KMS-11 (cell line): ENCODE measurements around the gene TMEM272.

Experiments
- H2AFZ ChIP-seq: fragments of 200-600 bp; sonication (generic); 2 replicates; pipeline ENCODE4 v1.6.1; 2016; ENCODE audit warnings: antibody characterized with exemption, mixed run types, low read depth
- H3K27ac ChIP-seq: fragments of 200-600 bp; sonication (generic); 2 replicates; pipeline ENCODE4 v1.6.1; 2016; ENCODE audit warnings: mild to moderate bottlenecking, mixed run types
- H3K27me3 ChIP-seq: fragments of 200-600 bp; sonication (generic); 2 replicates; pipeline ENCODE4 v1.6.1; 2017; ENCODE audit warnings: mild to moderate bottlenecking, low read depth, mixed run types, moderate library complexity; ENCODE audit not compliant: insufficient read depth
- H3K36me3 ChIP-seq: fragments of 200-600 bp; sonication (generic); 2 replicates; pipeline ENCODE4 v1.6.1; 2017; ENCODE audit warnings: mild to moderate bottlenecking, mixed run types; ENCODE audit not compliant: insufficient read depth
- H3K4me1 ChIP-seq: fragments of 200-600 bp; sonication (generic); 2 replicates; pipeline ENCODE4 v1.6.1; 2016; ENCODE audit warnings: mild to moderate bottlenecking, low read depth, mixed run types; ENCODE audit not compliant: poor library complexity, severe bottlenecking
- H3K4me2 ChIP-seq: fragments of 200-600 bp; sonication (generic); 2 replicates; pipeline ENCODE4 v1.7.0; 2016; ENCODE audit warnings: mild to moderate bottlenecking, mixed run types
- H3K4me3 ChIP-seq: fragments of 200-600 bp; sonication (generic); IDR thresholded peaks from 2 replicates; pipeline ENCODE4 v1.6.1; 2017; ENCODE audit warnings: low read depth, low read length, mixed read lengths; ENCODE audit not compliant: insufficient read depth
- H3K79me2 ChIP-seq: fragments of 200-600 bp; sonication (generic); 2 replicates; pipeline ENCODE4 v1.6.1; 2016; ENCODE audit warnings: low read depth, mixed run types; ENCODE audit not compliant: insufficient read depth
- H3K9ac ChIP-seq: fragments of 200-600 bp; sonication (generic); 2 replicates; pipeline ENCODE4 v1.6.1; 2016; ENCODE audit warnings: mild to moderate bottlenecking, mixed run types
- H4K20me1 ChIP-seq: fragments of 200-600 bp; sonication (generic); 2 replicates; pipeline ENCODE4 v1.6.1; 2016; ENCODE audit warnings: mild to moderate bottlenecking, mixed run types; ENCODE audit not compliant: insufficient read depth
- TF ChIP-seq, protein P1 (sequence below): fragments of 200-600 bp; sonication (generic); conservative IDR thresholded peaks from 2 replicates; pipeline ENCODE4 v1.6.1; 2017; ENCODE audit warnings: low read depth, mild to moderate bottlenecking, antibody characterized with exemption, low read length, moderate library complexity, mixed read lengths

Gene TMEM272

DNA sequence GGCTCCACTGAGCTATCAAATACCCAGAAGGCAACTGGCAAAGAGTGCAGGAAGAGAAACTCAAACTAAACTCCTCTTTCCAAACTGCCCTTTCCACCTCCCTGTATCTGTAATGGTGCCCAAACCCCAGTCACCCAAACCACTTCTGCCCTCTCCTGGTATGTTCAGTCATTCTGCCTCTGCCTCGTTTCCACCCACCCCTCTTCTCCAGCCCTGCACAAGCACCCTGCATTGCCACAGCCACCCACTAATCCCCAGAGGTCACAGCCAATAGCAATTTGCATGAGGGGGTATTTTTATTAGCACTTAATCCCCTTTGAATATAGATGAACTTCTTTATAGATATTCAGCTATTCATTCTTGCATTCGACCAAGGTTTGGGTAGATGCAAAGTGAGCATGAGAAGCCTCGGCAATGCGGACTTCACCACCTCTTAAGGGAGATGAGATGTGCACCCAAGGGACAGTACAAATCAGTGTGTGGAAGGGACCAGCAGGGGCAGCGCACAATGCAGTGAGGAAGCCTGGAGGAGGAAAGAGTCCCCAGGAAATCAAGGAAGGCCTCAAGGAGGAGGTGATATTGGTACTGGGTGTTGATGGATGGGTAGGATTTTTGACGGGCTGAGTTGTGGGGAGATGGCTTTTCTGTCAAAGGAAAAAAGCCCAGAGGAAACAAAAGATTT, 12.4 kb downstream of the TMEM272 start:
- no peak overlapping the region for H3K9ac ChIP-seq
- H3K79me2 ChIP-seq, result no peaks in the 10 kb centered on the region
- H4K20me1 ChIP-seq, result no peaks in the 10 kb centered on the region
- H3K4me2 ChIP-seq, result no peak overlapping the region
- no peak overlapping the region for H3K27ac ChIP-seq
- H2AFZ ChIP-seq, result no peak overlapping the region
- no peaks in the 10 kb centered on the region for H3K36me3 ChIP-seq
- TF ChIP-seq, protein P1, sequence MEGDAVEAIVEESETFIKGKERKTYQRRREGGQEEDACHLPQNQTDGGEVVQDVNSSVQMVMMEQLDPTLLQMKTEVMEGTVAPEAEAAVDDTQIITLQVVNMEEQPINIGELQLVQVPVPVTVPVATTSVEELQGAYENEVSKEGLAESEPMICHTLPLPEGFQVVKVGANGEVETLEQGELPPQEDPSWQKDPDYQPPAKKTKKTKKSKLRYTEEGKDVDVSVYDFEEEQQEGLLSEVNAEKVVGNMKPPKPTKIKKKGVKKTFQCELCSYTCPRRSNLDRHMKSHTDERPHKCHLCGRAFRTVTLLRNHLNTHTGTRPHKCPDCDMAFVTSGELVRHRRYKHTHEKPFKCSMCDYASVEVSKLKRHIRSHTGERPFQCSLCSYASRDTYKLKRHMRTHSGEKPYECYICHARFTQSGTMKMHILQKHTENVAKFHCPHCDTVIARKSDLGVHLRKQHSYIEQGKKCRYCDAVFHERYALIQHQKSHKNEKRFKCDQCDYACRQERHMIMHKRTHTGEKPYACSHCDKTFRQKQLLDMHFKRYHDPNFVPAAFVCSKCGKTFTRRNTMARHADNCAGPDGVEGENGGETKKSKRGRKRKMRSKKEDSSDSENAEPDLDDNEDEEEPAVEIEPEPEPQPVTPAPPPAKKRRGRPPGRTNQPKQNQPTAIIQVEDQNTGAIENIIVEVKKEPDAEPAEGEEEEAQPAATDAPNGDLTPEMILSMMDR, result 0 out of 2 replicates have a peak, but pooled peaks have one; percentile 10
- peaks cover 2% of the 10 kb centered on the region for H3K4me1 ChIP-seq
- no peaks in the 10 kb centered on the region for H3K27me3 ChIP-seq
- no peak overlapping the region for H3K4me3 ChIP-seq

DNA sequence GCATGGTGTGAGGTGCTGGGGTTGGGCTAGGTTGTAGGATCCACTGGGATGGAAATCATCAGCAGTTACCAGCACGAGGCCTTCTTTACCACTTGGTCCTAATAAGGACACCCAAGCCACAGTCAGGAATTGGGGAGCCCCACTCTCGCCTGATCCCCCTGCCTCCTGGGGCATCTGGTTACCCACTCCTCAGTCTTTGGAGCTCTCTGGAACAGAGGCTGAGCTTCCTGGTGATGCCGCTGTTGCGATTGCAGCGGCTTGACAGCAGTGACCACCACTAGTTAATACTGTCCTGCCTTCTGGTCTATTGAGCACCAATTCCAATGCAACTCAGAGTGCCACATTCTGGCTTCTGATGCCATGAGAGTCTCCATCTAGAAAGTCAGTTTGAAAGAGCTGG, 13.5 kb downstream of the TMEM272 start:
- Histone ChIP-seq H3K4me2 (no peak overlapping the region), H2AFZ (no peak overlapping the region), H4K20me1 (no peaks in the 10 kb centered on the region), H3K9ac (no peak overlapping the region), H3K27me3 (no peaks in the 10 kb centered on the region), H3K4me1 (peaks cover 13% of the 10 kb centered on the region), H3K27ac (no peak overlapping the region), H3K4me3 (no peak overlapping the region), H3K36me3 (no peaks in the 10 kb centered on the region), H3K79me2 (no peaks in the 10 kb centered on the region)
- TF ChIP-seq, protein P1, result no peak

DNA sequence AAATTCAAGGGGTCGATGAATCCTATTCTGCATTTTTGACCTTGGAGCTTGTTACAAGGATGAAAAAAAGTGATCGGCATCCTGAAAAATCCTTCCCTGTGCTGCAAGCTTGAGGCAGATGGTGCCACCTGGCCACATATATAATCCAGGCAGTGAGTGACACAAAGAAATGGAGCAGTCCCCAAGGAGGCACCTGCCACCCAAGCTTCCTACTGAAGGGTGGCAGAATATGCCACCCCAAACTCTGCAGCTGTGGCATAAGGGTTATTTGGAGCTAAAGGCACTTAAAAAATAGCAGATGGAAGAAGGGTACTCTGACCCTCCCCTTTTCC, 15.4 kb downstream of the TMEM272 start:
- Histone ChIP-seq H3K36me3 (no peaks in the 10 kb centered on the region), H3K4me1 (peaks cover 33% of the 10 kb centered on the region), H3K4me2 (no peak overlapping the region), H3K27me3 (no peaks in the 10 kb centered on the region), H3K4me3 (no peak overlapping the region), H2AFZ (no peak overlapping the region), H3K79me2 (no peaks in the 10 kb centered on the region), H3K27ac (no peak overlapping the region), H3K9ac (no peak overlapping the region), H4K20me1 (no peaks in the 10 kb centered on the region)
- TF ChIP-seq, protein P1, result no peak

DNA sequence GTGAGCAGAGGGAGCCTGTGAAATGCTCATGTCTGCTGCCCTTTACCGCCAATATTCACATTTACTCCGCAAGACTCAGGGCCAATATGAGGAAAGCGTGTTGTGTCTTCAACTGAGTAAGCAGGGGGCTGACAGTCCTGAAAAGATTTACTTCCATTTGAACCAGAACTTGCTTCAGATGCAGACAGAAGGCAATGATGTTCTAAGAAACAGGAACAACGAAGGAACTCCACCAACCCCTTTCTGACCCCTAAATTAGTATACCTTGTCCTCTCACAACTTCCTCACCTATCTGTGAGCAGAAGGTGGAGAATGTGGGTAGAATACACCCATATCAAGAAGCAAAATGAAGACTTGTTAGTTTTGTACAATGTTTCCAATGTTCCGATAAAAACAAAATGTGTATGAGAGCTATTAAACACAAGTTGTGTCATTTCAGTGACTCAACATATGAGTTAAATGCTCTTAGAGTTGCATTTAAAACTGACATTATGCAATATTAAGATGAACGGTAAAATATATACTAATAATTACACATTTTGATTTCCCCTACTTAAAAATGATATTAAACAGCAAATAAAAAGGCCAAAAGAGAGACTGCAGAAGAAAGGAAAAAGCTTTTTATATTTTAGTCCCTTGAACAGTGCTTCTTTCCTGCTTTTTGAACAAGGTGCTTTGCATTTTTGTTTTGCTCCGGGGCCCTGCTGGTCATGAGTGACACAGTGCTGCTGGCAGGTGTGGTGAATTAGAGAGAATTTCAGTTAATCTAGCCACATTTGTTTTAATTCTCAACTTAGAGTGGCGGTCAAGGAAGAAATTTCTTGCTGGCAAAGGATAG, 16.0 kb downstream of the TMEM272 start:
- Histone ChIP-seq H3K4me3 (no peak overlapping the region), H3K4me2 (no peak overlapping the region), H3K36me3 (no peaks in the 10 kb centered on the region), H3K27me3 (no peaks in the 10 kb centered on the region), H2AFZ (no peak overlapping the region), H3K27ac (no peak overlapping the region), H3K4me1 (peaks cover 39% of the 10 kb centered on the region), H3K9ac (no peak overlapping the region), H3K79me2 (no peaks in the 10 kb centered on the region), H4K20me1 (no peaks in the 10 kb centered on the region)
- TF ChIP-seq, protein P1, result no peak
